AG09319 (cell line): ENCODE data around the gene SUN3.

Source experiments
- DNase-seq: peaks from one replicate; pipeline ENCODE4 v3.0.0-alpha.2; 2010; ENCODE audit warnings: low read depth; ENCODE audit errors: extremely low read depth
- TF ChIP-seq, protein P1 (sequence below): IDR thresholded peaks from 2 replicates; pipeline ENCODE4 v1.5.1; 2011; ENCODE audit warnings: low read depth, mild to moderate bottlenecking, inconsistent platforms, low read length, moderate library complexity

The SUN3 gene

DNA sequence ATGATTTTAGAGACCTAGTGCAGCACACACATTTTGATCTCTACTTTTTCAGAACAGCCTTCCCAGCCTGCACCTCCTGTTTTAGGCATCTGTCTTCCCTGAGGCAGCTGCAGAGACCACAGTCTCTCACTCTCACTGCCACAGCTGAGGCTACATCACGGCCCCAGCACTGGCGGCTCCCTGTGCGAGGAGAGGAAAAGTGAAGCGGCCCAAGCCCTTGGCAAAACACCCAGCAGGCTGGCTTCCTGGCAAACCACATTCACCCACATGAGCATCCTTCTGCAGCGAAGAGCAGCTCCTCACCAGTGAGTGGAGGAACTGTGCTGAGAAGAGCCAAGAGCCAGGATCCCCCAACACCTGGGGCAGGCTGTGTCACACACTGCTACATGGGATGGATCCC lies 63.5 kb downstream of the SUN3 start:
- TF ChIP-seq, protein P1, sequence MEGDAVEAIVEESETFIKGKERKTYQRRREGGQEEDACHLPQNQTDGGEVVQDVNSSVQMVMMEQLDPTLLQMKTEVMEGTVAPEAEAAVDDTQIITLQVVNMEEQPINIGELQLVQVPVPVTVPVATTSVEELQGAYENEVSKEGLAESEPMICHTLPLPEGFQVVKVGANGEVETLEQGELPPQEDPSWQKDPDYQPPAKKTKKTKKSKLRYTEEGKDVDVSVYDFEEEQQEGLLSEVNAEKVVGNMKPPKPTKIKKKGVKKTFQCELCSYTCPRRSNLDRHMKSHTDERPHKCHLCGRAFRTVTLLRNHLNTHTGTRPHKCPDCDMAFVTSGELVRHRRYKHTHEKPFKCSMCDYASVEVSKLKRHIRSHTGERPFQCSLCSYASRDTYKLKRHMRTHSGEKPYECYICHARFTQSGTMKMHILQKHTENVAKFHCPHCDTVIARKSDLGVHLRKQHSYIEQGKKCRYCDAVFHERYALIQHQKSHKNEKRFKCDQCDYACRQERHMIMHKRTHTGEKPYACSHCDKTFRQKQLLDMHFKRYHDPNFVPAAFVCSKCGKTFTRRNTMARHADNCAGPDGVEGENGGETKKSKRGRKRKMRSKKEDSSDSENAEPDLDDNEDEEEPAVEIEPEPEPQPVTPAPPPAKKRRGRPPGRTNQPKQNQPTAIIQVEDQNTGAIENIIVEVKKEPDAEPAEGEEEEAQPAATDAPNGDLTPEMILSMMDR, result no peak
- DNase-seq, result no peak

GRCh38 chr7:47962262-47962661 lies 66.6 kb downstream of the SUN3 start:
- TF ChIP-seq, protein P1, result no peak
- no peak for DNase-seq

DNA sequence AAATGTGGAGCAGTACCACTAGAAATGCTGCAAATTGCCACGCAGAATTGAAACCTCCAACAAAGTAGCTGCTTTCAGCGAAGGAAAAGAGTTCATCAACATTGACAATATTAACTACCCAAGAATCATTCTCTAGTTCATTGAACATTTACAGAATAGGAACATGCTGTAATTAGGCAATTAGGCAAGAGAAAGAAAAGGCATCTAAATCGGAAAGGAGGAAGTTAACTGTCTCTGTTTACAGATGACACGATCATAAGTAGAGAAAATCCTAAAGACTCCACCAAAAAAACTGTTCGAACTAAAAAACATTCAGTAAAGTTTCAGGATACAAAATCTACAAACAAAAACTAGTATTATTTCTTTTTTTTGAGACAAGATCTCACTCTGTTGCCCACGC lies 71.8 kb downstream of the SUN3 start:
- TF ChIP-seq, protein P1, result no peak
- no peak for DNase-seq

GRCh38 chr7:47956220-47956619 lies 72.7 kb downstream of the SUN3 start:
- TF ChIP-seq, protein P1, result no peak

DNA sequence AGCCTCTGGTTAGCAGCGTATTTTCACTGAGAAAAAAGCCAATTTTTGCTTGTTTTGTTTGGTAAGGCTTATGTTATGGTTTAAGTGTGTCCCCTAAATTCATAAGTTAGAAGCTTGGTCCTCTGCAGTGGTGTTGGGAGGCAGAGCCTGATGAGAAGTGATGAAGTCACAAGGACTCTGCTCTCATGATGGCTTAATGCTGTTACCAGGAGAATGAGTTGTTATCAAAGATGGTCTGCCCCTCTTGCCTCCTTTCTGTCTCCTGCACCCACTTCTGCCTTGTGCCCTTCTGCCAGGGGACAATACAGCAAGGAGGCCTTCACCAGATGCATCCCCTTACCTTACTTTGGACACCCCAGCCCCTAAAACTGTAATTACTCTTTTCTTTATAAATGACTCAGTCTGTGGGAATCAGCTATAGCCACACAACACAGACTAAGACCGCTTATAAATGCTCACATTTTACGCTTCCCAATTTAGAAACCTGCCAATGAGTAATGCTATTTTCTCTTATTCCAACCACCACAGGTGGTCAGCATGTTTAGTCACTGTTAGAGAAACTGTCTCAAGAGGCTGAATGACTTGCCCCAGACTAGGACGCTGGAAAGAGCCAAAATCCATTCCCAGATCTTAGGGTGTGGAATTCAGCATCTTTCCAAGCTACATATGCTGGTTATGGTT lies 74.5 kb downstream of the SUN3 start:
- TF ChIP-seq, protein P1, result no peak
- no peak for DNase-seq

More at GRCh38 chr7:47956220-47956619, 72.7 kb downstream of the SUN3 start:
- DNase-seq, result no peak

DNA sequence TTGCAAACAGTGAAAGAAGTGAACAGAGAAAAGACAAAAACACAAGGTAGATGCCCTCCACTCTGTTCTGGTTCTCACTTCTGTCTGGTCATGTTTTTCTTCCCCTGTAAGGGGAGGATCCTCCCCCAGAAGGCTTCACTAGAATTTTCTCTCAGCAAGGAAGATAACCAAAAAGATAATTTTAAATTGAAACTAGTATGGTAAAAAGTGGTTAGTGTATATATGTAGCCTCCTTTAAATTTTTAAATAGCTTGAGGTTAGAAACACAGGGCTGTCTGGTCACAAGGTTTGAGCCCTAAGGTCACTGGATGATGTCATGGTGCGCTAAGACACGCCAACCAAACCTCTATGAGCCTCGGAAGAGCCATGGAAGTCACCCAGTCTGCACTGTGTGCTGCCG lies 75.1 kb downstream of the SUN3 start:
- TF ChIP-seq, protein P1, result no peak
- DNase-seq, result no peak

- TF ChIP-seq, protein P1, result no peak
- DNase-seq, result no peak
These were observed 76.7 kb downstream of the SUN3 start for GRCh38 chr7:47952224-47952623.
